Measurements from ENCODE around the gene ARMCX4.
"Not testable (repeated sequence)": the region's sequence is repeated elsewhere in the genome, so short reads cannot be mapped to it uniquely, and the experiment has no call there.

The ARMCX4 gene

DNA sequence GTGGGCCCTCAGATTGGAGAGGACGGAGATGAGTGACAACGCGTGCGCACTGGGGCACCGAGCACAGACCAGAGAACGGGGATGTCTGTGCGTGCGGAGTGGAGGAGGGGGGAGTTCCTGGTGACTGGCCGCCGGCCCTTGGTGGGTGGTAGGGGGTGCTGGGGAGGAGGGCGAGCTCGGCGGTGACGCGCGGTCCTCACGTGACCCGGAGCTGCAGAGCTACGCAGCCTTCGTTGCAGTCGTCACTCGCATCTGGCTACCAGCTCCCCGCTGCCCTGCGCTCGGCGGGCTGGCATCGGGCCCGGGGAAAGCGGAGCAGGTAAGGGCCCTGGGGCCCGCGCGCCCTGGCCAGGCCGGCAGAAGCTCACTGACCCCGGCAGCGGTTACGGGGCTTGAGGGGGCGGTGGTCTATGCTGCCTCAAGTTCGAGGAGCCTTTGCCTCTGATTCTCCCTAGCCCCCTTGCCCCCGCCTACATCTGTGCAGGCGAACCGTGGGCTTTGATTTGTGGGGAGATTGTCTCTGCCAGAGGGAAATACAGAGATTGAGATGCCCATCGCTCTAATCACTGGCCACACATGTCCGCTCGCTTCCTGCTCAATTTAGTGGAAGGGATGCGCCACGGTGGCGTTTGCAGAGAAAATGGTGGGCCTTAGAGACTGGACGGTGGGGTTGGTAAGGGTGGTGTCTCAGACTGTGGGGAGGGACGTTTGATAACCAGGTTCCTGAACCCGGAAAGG, at the start of gene ARMCX4:
Gene ARMCX4, plus strand, starts transcription at position 245 of the 738 bp plus-strand sequence. CDS start 3,134 bp downstream, outside the sequence.
- in situ Hi-C loops (cut with MboI; ENCODE audit: low sequenced_read_pairs) = no loop called here

DNA sequence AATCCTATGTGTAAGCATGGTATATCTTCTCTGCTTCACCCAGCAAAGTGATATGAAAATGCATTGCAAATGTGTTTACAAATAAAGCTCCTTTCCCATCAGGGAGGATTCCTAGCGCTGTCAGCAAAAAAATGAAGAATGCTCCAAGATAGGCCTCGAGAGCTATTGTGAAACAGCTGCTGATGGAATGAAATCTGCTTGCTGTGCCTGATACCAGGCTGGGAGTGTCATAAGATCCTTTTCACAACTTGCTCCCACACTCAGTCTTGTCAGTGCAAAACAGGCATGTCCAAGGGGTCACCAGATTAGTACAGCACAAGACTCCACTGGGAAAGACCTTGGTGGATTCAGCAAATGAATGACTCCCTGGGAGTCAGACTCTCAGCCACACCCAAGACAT, 43.2 kb upstream of the ARMCX4 start:
- in situ Hi-C loops (cut with MboI; ENCODE audit: low sequenced_read_pairs) = no loop called here

DNA sequence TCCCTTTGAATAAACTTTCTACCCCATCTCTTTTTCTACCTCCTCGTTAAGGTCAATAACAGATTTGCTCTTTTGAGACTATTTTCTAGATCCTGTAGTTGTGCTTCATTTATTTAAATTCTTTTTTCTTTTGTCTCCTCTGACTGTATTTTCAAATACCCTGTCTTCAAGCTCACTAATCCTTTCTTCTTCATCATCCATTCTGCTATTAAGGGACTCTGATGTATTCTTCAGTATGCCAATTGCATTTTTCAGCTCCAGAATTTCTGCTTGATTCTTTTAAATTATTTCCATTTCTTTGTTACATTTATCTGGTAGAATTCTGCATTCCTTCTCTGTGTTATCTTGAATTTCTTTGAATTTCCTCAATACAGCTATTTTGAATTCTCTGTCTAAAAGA, 36.0 kb upstream of the ARMCX4 start:
- in situ Hi-C loops (cut with MboI; ENCODE audit: low sequenced_read_pairs) = no loop called here

DNA sequence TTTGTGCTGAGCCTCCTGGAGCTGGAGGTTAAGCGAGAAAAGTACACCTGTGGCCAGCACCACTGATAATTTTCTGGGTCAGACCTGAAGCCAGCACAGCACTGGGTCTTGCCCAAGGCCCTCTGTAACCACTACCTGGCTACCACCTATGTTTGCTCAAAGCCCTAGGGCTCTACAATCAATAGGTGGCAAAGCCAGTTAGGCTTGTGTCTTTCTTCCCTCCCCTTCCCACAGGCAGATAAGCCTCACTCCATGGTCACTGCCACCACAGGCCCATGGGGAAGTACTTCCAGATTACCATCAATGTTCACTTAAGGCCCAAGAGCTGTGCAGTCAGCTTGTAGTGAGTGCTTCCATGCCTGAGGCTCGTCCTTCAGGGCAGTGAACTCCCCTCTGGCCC, 35.2 kb upstream of the ARMCX4 start:
- in situ Hi-C loops (cut with MboI; ENCODE audit: low sequenced_read_pairs) = no loop called here

DNA sequence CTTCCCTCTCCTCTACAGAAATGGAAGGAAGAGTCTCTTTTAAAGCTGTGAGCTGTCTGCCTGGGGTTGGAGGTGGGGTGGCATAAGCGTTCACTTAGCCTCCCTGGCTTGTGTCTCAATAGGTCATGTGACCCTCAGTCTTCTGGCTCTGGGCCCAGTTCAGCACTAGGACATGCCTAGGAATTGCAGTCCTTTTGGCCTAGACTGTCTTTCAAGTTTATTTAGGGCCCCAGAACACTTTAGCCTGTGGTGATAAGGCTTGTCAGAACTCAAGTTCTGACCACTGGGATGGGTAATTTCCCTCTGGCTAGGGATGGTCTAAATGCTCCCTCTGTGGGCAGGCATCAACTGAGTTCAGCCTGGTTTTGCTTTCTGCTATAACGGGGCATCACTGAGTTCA, 34.3 kb upstream of the ARMCX4 start:
- in situ Hi-C loops (cut with MboI; ENCODE audit: low sequenced_read_pairs) = no loop called here

DNA sequence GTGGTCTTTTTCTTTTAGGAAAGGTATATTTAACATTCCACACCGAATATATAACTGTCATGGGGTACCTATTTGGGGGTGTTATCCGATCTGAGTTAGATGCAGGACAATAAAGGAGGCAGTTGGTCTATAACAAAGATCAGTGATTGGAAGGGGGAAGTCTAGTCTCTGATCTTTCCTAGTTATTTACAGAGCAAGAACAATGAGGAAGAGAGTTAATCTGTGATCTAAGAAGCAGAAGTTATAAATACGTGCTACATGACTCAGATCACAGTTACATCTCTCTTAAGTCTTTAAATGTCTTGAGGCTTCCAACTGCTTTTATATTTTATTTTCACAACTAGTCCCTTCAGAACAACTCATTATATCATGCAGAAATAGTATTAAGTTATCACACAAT, 33.2 kb upstream of the ARMCX4 start:
- in situ Hi-C loops (cut with MboI; ENCODE audit: low sequenced_read_pairs) = no loop called here

DNA sequence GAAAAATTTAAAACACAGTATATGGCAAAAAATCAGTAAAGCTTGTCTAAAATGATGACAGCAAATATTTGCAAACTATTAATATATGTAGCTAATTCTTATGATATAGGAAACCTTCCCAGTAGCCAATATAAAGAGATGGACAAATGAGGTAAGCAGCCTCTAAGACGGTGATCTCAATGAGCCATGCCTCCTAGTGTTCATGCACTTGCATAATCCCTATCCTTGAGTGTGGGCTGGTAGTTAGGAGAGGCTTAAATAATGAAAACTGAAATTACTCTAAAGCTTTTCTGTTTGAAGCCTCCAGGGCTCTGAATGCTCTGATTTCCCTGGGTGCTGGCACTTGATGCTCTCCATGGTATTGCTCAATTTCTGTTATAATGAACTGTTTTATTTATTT, 24.6 kb upstream of the ARMCX4 start:
- in situ Hi-C loops (cut with MboI; ENCODE audit: low sequenced_read_pairs) = no loop called here

DNA sequence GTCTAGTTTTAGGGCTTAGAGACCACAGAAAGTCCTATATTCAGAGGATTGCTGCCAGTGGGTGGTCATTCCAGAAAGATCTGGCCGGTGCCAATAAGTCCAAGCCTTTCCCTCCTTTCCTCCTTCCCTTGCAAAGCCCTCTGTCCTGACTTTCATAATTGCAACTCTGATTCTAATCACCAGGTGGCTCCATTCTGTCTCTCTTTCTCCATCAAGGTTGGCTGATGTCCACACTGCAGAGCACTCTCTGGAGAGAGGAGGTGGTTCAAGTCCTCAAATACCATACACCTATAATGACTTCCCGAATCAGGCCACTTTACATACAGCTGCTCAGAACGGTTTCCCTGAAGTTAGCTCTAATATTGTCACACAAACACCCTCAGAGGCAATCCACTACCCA, 22.4 kb upstream of the ARMCX4 start:
- in situ Hi-C loops (cut with MboI; ENCODE audit: low sequenced_read_pairs) = no loop called here

DNA sequence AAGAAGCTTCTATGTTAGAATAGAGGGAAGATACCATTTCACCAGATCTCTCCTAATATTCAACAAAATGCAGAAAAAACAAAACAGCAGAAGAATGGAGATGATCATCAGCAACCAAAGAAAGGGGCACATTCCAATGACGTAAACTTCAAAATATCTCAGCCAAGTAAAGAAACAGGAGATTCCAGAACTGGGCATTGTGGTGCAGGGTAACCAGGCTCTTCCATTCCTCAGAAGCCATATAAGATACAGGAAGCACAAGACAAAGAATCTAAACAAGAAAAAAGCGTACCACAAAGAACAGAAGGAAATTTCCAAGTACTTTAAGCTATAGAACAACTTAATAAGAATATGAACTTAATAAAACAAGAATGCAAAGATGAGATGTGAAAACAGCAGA, 6.9 kb upstream of the ARMCX4 start:
- in situ Hi-C loops (cut with MboI; ENCODE audit: low sequenced_read_pairs) = no loop called here

DNA sequence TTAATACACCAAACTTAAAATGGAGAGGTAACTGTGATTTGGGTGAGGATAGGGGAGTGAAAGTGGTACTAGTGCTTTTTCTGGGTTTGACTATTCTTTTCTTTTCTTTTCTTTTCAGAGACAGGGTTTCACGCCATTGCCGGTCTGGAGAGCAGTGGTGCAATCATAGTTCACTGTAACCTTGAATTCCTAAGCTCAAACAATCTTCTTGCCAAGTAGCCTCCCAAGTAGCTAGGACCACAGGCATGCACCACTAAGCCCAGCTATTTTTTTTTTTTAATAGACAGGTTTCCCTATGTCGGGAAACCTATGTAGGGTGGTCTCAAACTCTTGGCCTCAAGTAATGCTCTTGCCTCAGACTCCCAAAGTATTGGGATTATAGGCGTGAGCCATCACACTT, 3.0 kb upstream of the ARMCX4 start:
- in situ Hi-C loops (cut with MboI; ENCODE audit: low sequenced_read_pairs) = no loop called here

DNA sequence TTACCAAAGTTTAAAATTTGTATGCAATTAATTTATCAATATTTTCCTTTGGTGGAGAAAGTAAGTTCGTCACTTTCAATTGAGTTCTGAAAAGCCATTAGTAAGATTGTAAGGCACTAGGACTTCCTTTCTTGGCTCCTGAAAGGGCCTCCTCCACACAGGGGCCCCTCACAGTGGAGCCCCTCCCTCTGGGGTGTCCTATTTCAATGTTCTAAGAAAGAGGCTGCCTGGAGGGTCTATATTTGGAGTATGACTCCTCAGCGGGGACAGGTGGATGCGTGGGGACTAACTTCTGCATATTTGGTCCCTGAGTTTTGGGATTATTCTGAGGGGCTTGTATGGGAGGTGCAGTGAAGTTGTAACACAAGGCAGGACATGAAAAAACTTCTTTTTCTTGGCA, 1.6 kb upstream of the ARMCX4 start:
- in situ Hi-C loops (cut with MboI; ENCODE audit: low sequenced_read_pairs) = no loop called here

DNA sequence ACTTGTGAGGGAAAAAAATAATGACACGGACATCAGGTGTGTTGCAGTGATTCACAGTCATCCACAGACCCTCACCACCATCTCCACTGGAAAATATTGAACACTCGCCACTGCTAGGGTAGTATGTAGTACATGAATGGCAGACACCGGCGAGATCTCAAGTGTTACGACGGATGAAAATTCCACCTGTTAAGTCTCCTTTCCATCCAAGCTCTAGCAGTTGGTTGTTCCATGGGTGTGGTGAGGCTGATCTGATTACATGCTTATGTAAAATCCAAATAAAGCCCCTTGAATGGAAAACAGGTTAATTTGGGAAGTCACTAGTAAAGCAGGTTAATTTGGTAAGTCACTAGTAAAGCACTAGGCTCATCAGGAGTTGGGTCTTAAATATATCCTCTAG, 1.1 kb upstream of the ARMCX4 start:
- in situ Hi-C loops (cut with MboI; ENCODE audit: low sequenced_read_pairs) = no loop called here

DNA sequence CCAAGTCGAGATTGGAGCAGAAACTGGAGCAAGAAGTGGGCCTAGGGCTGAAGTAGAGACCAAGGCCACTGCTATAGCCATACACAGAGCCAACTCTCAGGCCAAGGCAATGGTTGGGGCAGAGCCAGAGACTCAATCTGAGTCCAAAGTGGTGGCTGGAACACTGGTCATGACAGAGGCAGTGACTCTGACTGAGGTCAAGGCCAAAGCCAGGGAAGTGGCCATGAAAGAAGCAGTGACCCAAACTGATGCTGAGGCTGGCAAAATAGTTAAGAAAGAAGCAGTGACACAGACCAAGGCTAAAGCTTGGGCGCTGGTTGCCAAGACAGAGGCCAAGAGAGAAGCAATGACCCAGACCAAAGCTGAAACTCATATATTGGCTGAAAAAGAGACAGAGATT, 3.5 kb downstream of the ARMCX4 start:
- in situ Hi-C loops (cut with MboI; ENCODE audit: low sequenced_read_pairs) = no loop called here

DNA sequence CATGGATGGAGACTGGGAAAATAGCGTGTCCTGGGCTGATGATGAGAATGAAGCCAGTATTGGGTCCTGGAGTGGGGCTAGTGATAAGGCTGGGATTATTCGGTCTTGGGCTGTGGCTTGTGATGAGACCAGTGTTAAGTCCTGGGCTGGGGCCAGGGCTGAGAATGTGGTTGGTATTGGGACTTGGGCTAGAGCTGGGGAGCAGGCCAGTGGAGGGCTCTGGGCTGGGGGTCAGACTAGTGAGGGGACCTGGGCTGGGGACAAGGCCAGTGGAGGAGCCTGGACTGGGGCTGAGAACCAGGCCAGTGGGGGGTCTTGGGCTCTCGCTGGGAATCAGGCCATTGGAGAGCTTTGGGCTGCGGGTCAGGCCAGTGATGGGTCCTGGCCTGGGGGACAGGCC, 6.7 kb downstream of the ARMCX4 start:
- in situ Hi-C loops (cut with MboI; ENCODE audit: low sequenced_read_pairs) = no loop called here

DNA sequence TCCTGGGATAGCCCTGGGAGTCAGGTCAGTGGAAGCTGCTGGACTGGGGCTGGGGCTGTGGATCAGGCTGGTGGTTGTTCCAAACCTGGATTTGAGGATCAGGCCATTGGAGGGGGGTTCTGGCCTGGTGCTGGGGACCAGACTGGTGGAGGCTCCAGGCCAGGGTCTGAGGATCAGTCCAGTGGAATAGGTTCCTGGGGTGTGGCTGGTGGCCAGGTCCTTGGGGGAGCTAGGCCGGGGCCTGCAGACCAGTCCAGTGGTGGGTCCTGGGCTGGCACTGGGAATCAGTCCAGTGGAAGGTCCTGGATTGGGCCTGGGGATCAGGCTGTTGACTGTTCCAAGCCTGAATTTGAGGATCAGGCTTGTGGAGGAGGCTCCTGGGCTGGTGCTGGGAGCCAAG, 8.0 kb downstream of the ARMCX4 start:
- in situ Hi-C loops (cut with MboI; ENCODE audit: low sequenced_read_pairs) = no loop called here

DNA sequence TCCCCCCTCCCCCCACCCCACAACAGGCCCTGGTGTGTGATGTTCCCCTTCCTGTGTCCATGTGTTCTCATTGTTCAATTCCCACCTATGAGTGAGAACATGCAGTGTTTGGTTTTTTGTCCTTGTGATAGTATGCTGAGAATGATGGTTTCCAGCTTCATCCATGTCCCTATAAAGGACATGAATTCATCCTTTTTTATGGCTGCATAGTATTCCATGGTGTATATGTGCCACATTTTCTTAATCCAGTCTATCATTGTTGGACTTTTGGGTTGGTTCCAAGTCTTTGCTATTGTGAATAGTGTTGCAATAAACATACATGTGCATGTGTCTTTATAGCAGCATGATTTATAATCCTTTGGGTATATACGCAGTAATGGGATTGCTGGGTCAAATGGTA, 17.7 kb downstream of the ARMCX4 start:
- in situ Hi-C loops (cut with MboI; ENCODE audit: low sequenced_read_pairs) = not testable (repeated sequence)

DNA sequence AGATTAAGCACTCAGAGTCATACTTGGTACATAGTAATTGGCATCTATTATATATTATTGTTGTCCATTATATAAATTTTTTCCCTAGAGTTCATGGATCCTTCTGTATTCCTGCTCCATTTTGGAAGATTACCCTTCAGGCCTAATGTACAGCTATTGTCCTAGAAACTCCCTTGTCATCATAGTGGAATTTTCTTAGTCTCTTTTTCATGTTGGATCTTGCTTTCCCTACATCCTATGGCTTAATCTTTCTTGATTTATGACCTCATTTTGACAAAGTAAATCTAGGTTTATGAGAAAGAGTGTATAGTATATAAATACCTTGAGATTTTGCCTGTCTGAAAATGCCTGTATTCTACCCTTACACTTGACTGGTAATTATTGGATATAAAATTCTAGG, 22.1 kb downstream of the ARMCX4 start:
- in situ Hi-C loops (cut with MboI; ENCODE audit: low sequenced_read_pairs) = no loop called here

DNA sequence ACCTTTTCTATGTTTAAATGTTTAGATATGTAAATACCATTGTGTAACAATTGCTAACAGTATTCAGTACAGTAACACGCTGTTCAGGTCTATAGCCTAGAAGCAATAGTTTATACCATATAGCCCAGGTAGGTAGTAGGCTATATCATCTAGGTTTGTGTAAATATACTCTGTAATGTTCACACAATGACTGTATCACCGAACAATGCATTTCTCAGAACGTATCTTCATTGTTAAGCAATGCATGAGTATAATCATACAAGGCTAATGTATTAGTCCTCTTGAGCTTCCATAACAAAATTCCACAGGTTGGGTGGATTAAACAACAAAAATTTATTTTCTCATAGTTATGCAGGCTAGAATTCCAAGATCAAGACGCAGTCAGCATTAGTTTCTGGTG, 22.7 kb downstream of the ARMCX4 start:
- in situ Hi-C loops (cut with MboI; ENCODE audit: low sequenced_read_pairs) = no loop called here

DNA sequence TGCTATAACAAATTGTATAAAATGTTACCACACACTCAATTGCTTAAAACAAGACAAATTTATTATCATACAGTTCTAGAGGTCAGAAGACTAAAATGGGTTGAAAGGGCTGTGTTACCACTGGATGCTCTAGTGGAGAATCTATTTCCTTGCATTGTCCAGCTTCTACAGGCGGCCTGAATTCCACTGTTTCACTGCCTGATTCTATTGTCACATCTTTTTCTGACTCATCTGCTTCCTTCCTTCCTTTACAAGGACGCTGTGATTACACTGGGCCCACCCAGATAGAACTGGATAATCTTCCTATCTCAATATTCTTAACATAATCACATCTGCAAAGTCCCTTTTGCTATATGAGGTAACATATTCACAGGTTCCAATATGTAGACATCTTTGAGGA, 45.7 kb downstream of the ARMCX4 start:
- in situ Hi-C loops (cut with MboI; ENCODE audit: low sequenced_read_pairs) = no loop called here

Measured in HL-60/S4 treated with phorbol 12-myristate 13-acetate at 8.2 ng/mL for 4 days and 3 days (cell line).